ENCODE measurements around the gene KDM3B. TPM values are rescaled to one million over a fixed set of nuclear protein-coding genes. Genes with fewer than 3 reads are reported as not detected.

Gene KDM3B
- total RNA-seq, 1 donor from 2014 or later: 60.6 TPM

- TF ChIP-seq CTCF (IDR thresholded peaks at IDR 0.05): no peak
- H3K9me3 ChIP-seq: no peaks in the 10 kb centered on the region
- H3K27me3 ChIP-seq: peaks cover 3% of the 10 kb centered on the region
- ATAC-seq (no peak), DNase-seq (peak; percentile 54)
- peaks cover 3% of the 10 kb centered on the region for H3K4me1 ChIP-seq
- H3K36me3 ChIP-seq: no peaks in the 10 kb centered on the region
- intact Hi-C loops (cut with DNase I): no loop called here
- no peak overlapping the region for H3K27ac ChIP-seq
- no peak overlapping the region for H3K4me3 ChIP-seq
These were observed 91.7 kb downstream of the KDM3B start for GRCh38 chr5:138444078-138444773.

- Histone ChIP-seq H3K9me3 (no peaks in the 10 kb centered on the region), H3K27ac (no peak overlapping the region), H3K4me1 (peaks cover 5% of the 10 kb centered on the region), H3K36me3 (no peaks in the 10 kb centered on the region), H3K27me3 (peaks cover under 1% of the 10 kb centered on the region), H3K4me3 (no peak overlapping the region)
- DNase-seq: peak; percentile 50
- intact Hi-C loops (cut with DNase I): no loop called here
- no peak for TF ChIP-seq CTCF (IDR thresholded peaks at IDR 0.05)
- no peak for ATAC-seq
These were observed 92.5 kb downstream of the KDM3B start for GRCh38 chr5:138444774-138445546.

- TF ChIP-seq CTCF (IDR thresholded peaks at IDR 0.05): no peak
- H3K36me3 ChIP-seq: no peaks in the 10 kb centered on the region
- H3K4me3 ChIP-seq: no peak overlapping the region
- H3K9me3 ChIP-seq: no peaks in the 10 kb centered on the region
- H3K27ac ChIP-seq: no peak overlapping the region
- H3K4me1 ChIP-seq: peaks cover 5% of the 10 kb centered on the region
- DNase-seq: peak; percentile 53
- no peak for ATAC-seq
- intact Hi-C loops (cut with DNase I): no loop called here
- no peaks in the 10 kb centered on the region for H3K27me3 ChIP-seq
These were observed 93.2 kb downstream of the KDM3B start for GRCh38 chr5:138445547-138446271.

- no peak for TF ChIP-seq CTCF (IDR thresholded peaks at IDR 0.05)
- Histone ChIP-seq H3K4me3 (no peak overlapping the region), H3K4me1 (peaks cover 5% of the 10 kb centered on the region), H3K9me3 (no peaks in the 10 kb centered on the region), H3K27me3 (no peaks in the 10 kb centered on the region), H3K36me3 (no peaks in the 10 kb centered on the region), H3K27ac (no peak overlapping the region)
- intact Hi-C loops (cut with DNase I): no loop called here
- ATAC-seq (no peak), DNase-seq (no peak)
These were observed 95.6 kb downstream of the KDM3B start for GRCh38 chr5:138448070-138448469.

DNA sequence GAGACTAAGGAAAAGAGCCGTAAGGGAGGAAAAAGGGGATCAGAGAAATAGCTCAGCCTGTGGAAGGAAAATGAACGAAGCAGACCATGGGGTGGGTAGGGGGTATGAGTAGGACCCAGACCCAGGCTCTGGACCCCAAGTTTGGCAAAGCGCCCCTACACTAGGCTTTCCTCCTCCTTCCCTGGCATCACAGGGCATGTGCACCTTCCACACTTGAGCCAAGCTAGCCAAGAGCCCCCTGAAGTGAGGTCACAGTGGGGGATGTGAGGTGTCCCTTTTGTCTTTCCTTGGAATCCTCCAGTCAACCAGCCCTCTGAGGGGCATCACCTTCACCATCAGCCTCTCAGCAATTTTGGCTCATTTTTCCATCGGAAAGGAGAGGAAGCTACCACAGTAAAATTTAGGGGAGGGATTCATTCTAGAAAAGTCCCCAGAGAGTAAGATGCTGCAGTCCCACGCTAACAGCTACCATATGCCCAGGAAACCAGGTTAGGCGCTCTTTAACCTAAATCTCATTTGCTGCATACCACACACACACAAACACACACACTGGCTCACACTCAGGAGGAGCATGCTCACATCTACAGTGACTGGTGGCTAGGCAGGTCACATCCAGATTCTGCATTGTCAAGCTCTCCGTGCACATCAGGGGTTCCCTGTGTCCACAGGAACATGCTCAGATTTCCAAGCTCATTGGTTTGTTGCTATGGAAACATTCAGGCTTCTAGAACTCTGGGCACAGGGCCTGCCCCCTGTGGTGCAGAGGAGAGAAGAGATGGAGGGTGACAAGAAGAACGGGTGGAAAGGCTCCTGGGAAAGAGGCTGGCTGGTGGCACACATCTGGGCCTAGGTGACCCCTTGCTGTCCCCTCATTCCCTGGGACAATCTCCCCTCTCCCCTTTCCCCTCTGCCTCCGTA is 96.3 kb downstream of the KDM3B start:
- no peak for DNase-seq

More for the DNA sequence above, 96.3 kb downstream of the KDM3B start:
- ATAC-seq: no peak
- intact Hi-C loops (cut with DNase I): no loop called here
- no peaks in the 10 kb centered on the region for H3K36me3 ChIP-seq
- no peaks in the 10 kb centered on the region for H3K9me3 ChIP-seq
- H3K27me3 ChIP-seq: no peaks in the 10 kb centered on the region
- no peak for TF ChIP-seq CTCF (IDR thresholded peaks at IDR 0.05)
- peaks cover 5% of the 10 kb centered on the region for H3K4me1 ChIP-seq
- H3K4me3 ChIP-seq: no peak overlapping the region
- no peak overlapping the region for H3K27ac ChIP-seq

Data from upper lobe of right lung (tissue), 1 donor.